Neural crest cell (in vitro differentiated cells): Measurements from ENCODE around the gene SLIT3. TPM values are rescaled to one million over a fixed set of nuclear protein-coding genes. Genes with fewer than 3 reads are reported as not detected.

ENCODE experiments used
- DNase-seq: peaks from one replicate; pipeline ENCODE4 v3.0.0; 2021; ENCODE audit warnings: low read depth, mixed read lengths, low spot score
- H3K27ac Mint-ChIP-seq: one replicate; pipeline ENCODE4 v1.8.0; 2021; ENCODE audit warnings: mild to moderate bottlenecking, mixed read lengths; ENCODE audit not compliant: unreplicated experiment
- H3K27me3 Mint-ChIP-seq: 2 replicates; pipeline ENCODE4 v1.8.0; 2021; ENCODE audit warnings: low read depth, mild to moderate bottlenecking, mixed read lengths
- H3K36me3 Mint-ChIP-seq: 2 replicates; pipeline ENCODE4 v1.8.0; 2021; ENCODE audit warnings: low read depth, mild to moderate bottlenecking, mixed read lengths
- H3K4me1 Mint-ChIP-seq: 2 replicates; pipeline ENCODE4 v1.8.0; 2021; ENCODE audit warnings: mixed read lengths
- H3K4me3 Mint-ChIP-seq: one replicate; pipeline ENCODE4 v1.8.0; 2021; ENCODE audit warnings: mild to moderate bottlenecking, mixed read lengths
- H3K9me3 Mint-ChIP-seq: 2 replicates; pipeline ENCODE4 v1.8.0; 2021; ENCODE audit warnings: mixed read lengths
- total RNA-seq: library from RNA; stranded (reverse); gene quantifications from 2 replicates; pipeline ENCODE4 v1.2.1, GENCODE V29; 2021
- TF ChIP-seq, protein P1 (sequence below): fragments of 200-600 bp; sonication (generic); conservative IDR thresholded peaks from 2 replicates; pipeline ENCODE4 v1.5.0; 2021; ENCODE audit warnings: antibody characterized with exemption, mild to moderate bottlenecking

The SLIT3 gene
- total RNA-seq, 1 donor from 2014 or later = 13.3 TPM

DNA sequence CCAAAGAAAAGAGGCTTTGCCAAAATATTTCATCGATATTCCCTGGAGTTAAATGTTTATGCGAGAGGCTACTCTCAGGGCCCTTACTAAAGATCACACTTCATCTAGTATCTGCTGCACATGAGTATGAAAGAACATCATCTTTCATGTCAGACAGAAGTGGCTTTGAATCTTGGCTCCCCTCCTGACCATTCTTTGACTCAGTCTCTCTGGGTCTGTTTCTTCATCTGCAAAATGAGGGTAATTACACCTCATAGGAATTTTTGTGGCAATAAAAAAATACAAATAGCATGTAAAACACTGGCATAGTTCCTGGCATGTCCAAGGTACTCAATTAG, 58.1 kb downstream of the SLIT3 start:
- Mint-ChIP-seq H3K27ac (no peak overlapping the region), H3K4me1 (no peaks in the 10 kb centered on the region), H3K36me3 (no peaks in the 10 kb centered on the region), H3K9me3 (peaks cover 11% of the 10 kb centered on the region), H3K27me3 (no peaks in the 10 kb centered on the region), H3K4me3 (no peak overlapping the region)
- TF ChIP-seq, protein P1, sequence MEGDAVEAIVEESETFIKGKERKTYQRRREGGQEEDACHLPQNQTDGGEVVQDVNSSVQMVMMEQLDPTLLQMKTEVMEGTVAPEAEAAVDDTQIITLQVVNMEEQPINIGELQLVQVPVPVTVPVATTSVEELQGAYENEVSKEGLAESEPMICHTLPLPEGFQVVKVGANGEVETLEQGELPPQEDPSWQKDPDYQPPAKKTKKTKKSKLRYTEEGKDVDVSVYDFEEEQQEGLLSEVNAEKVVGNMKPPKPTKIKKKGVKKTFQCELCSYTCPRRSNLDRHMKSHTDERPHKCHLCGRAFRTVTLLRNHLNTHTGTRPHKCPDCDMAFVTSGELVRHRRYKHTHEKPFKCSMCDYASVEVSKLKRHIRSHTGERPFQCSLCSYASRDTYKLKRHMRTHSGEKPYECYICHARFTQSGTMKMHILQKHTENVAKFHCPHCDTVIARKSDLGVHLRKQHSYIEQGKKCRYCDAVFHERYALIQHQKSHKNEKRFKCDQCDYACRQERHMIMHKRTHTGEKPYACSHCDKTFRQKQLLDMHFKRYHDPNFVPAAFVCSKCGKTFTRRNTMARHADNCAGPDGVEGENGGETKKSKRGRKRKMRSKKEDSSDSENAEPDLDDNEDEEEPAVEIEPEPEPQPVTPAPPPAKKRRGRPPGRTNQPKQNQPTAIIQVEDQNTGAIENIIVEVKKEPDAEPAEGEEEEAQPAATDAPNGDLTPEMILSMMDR = no peak
- DNase-seq = no peak

DNA sequence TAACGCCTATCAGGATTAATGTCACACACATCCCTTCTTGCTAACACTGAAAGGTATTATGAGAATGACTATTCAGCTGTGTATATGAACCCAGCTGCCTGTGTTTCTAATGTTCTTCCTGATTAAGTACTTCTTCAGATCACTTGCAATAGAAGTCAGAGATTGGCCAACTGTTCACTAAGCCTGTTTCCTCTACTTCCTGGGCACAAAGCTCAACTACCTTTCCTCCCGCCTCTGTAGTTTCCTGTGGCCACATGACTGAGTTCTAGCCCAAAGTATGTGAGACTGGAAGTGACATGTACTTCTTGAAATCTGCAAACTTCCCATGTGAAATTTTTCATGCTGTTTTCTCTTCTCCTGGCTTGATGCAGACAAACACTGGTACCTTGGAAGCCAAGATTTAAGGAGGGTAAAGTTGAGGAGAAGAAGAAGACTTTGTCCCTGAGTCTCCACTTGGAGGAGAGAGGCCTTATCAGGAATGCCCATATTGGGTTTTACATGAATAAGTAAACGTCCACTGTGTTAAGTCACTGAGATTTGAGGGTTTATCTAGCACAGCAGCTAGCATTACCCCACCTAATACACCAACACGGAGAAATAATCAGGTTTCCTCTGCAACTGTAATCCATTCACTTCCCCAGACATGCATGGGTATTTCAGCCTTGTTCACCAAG, 58.6 kb downstream of the SLIT3 start:
- Mint-ChIP-seq H3K36me3 (no peaks in the 10 kb centered on the region), H3K4me3 (no peak overlapping the region), H3K27me3 (no peaks in the 10 kb centered on the region), H3K9me3 (peaks cover 12% of the 10 kb centered on the region), H3K4me1 (no peaks in the 10 kb centered on the region), H3K27ac (no peak overlapping the region)
- DNase-seq = no peak
- TF ChIP-seq, protein P1 = no peak

DNA sequence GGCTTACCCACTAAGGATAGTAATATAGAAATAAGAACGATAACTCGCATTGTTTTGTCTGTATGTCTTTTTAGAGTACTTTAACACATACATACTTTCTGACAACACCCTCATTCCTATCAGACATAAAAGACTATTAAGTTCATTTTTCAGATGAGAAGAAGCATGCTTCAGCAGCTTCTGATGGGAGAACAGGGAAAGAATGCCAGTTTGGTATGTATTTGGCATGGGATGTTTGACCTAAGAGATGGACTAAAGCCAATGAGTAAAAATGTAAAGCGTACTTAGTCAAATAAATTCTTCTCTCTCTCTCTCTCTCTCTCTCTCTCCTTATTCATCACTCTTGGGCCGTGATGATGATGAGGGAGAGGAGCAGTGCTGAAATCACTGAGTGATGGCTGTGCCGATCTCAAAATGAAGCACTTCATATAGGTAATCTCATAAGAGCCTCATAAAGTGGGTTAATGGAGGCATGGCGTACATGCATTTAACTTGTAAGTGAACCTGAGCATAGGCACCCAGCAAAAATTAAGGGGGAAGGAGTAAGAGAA, 71.5 kb downstream of the SLIT3 start:
- no peaks in the 10 kb centered on the region for H3K36me3 Mint-ChIP-seq
- no peak for DNase-seq
- H3K27ac Mint-ChIP-seq = no peak overlapping the region
- H3K9me3 Mint-ChIP-seq = no peaks in the 10 kb centered on the region
- no peaks in the 10 kb centered on the region for H3K4me1 Mint-ChIP-seq
- peaks cover 7% of the 10 kb centered on the region for H3K27me3 Mint-ChIP-seq
- no peak overlapping the region for H3K4me3 Mint-ChIP-seq
- TF ChIP-seq, protein P1 = no peak

DNA sequence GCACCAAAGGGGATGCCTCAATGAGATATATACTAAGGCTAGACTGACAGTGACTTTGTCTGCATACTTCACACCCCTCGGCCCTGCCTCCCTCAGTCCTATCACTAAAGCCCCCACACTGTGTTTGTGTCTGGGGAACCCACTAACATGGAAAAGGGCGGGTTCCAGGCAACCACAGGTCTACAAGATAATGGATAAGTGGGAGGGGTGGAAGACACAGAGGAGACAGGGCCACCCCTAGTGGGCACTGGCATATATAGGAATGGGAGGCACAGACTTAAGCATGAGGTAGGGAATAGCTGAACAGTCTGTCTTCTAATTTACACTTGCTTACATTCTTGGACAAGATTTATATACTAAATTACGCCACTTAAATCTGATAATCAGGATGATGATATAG, 74.0 kb downstream of the SLIT3 start:
- no peak overlapping the region for H3K27ac Mint-ChIP-seq
- no peak overlapping the region for H3K4me3 Mint-ChIP-seq
- peaks cover 5% of the 10 kb centered on the region for H3K27me3 Mint-ChIP-seq
- H3K4me1 Mint-ChIP-seq = no peaks in the 10 kb centered on the region
- DNase-seq = no peak
- H3K36me3 Mint-ChIP-seq = no peaks in the 10 kb centered on the region
- TF ChIP-seq, protein P1 = no peak
- H3K9me3 Mint-ChIP-seq = no peaks in the 10 kb centered on the region

DNA sequence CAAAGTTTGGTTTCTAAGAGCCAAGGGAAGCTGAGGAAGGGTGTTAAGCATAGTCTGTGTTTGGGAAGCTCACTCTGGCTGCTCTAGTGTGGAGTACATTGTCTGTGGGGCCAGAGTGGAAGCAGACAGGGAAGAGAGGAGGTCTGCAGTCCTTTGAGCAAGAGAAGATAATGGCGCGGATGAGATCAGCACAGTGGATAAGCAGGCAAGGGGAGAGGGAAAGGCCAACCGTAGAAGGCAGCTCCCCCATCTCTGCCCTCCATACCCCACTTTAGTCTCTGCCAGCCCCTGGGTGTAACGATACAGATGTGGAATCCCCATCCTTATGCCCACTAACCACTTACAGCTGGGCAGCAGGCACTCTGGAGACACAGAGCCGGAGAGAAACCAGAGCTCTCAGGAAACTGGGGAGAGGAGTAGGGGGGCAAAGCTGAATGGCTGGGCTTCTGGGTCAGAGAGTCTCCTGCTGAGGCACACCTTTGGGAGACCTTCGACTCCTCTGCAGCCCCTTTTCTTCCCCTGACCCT, 75.0 kb downstream of the SLIT3 start:
- TF ChIP-seq, protein P1 = no peak
- no peaks in the 10 kb centered on the region for H3K4me1 Mint-ChIP-seq

More for the DNA sequence above, 75.0 kb downstream of the SLIT3 start:
- H3K27me3 Mint-ChIP-seq = no peaks in the 10 kb centered on the region
- no peak overlapping the region for H3K4me3 Mint-ChIP-seq
- no peaks in the 10 kb centered on the region for H3K36me3 Mint-ChIP-seq
- no peak for DNase-seq
- no peaks in the 10 kb centered on the region for H3K9me3 Mint-ChIP-seq
- H3K27ac Mint-ChIP-seq = no peak overlapping the region
